HCT116 (cell line): ENCODE measurements around the gene CPNE2. TPM values are rescaled to one million over a fixed set of nuclear protein-coding genes. Genes with fewer than 3 reads are reported as not detected.
"Not testable (repeated sequence)": the region's sequence is repeated elsewhere in the genome, so short reads cannot be mapped to it uniquely, and the experiment has no call there.

Experiments
- ATAC-seq: fragments of 200-7000 bp; cut with Tn5 transposase; 2 replicates; pipeline ENCODE4 v1.9.1; 2020; ENCODE audit warnings: mild to moderate bottlenecking, moderate library complexity
- BruUV-seq: library from RNA; stranded (reverse); fragments of 400-500 nt; replicated peaks from 2 replicates; lab custom pipeline; 2021; lab: Mats Ljungman, UMichigan
- CTCF ChIA-PET: fragments of 300-600 bp; sonication (Branson Sonifier 250); formaldehyde crosslinking; loops from one replicate; lab custom pipeline; 2021; ENCODE audit warnings: antibody characterized with exemption; lab: Charles Lee
- POLR2A ChIA-PET: fragments of 300-600, 350-600 bp; sonication (Branson Sonifier 250); formaldehyde crosslinking; loops from one replicate; lab custom pipeline; 2021; ENCODE audit warnings: antibody characterized with exemption; lab: Charles Lee
- RAD21 ChIA-PET, 2 experiments: fragments of 300-600 bp; sonication (Branson Sonifier 250); formaldehyde crosslinking; loops; one replicate each; lab custom pipeline; 2023; ENCODE audit warnings: low total read pairs in 2 of 2; ENCODE audit not compliant: uncharacterized antibody in 2 of 2, unreplicated experiment in 2 of 2, low non-redundant PET in 1 of 2; lab: Charles Lee
- DNase-seq: peaks from one replicate; pipeline ENCODE4 v3.0.0-alpha.2; 2010; ENCODE audit warnings: low read depth, low spot score
- H2AFZ ChIP-seq: fragments of 200-600 bp; shearing (Covaris generic), sonication (generic); 2 replicates; pipeline ENCODE4 v1.6.1; 2017; ENCODE audit warnings: low read depth, mixed run types, mixed read lengths, antibody characterized with exemption, low read length; ENCODE audit not compliant: poor library complexity, severe bottlenecking
- H3K27ac ChIP-seq: 2 replicates; pipeline ENCODE4 v1.5.1; 2012; ENCODE audit warnings: low read depth, low read length
- H3K27me3 ChIP-seq: fragments of 200-600 bp; sonication (generic); 2 replicates; pipeline ENCODE4 v1.6.1; 2016; ENCODE audit warnings: mixed run types, low read length, mixed read lengths; ENCODE audit not compliant: insufficient read depth
- H3K36me3 ChIP-seq, 2 experiments: fragments of 200-500 bp in 1 of 2; fragments of 200-600 bp in 1 of 2; sonication (Bioruptor generic) in 1 of 2; sonication (generic) in 1 of 2; 2 replicates each; pipeline versions ENCODE4 v1.5.1 to v1.6.1; 2014 to 2016; ENCODE audit warnings: low read length in 2 of 2, inconsistent platforms in 1 of 2, mixed read lengths in 1 of 2, mixed run types in 1 of 2; ENCODE audit not compliant: insufficient read depth in 2 of 2, control insufficient read depth in 1 of 2
- H3K4me1 ChIP-seq, 2 experiments: fragments of 200-600 bp in 1 of 2; sonication (generic) in 1 of 2; 2 replicates each; pipeline versions ENCODE4 v1.5.1 to v1.6.1; 2012 to 2017; ENCODE audit warnings: low read length in 2 of 2, inconsistent platforms in 1 of 2, mild to moderate bottlenecking in 1 of 2, mixed read lengths in 1 of 2, mixed run types in 1 of 2, moderate library complexity in 1 of 2; ENCODE audit not compliant: insufficient read depth in 2 of 2, control insufficient read depth in 1 of 2
- H3K4me2 ChIP-seq: fragments of 200-600 bp; sonication (generic); 2 replicates; pipeline ENCODE4 v1.6.1; 2017; ENCODE audit warnings: mixed run types, low read length, mixed read lengths
- H3K4me3 ChIP-seq, 2 experiments: fragments of 200-600 bp in 1 of 2; sonication (generic) in 1 of 2; replicated peaks in 1 of 2; 2 replicates each; pipeline ENCODE4 v1.5.1; 2011 to 2016; ENCODE audit warnings: low read length in 2 of 2, control low read depth in 1 of 2, low read depth in 1 of 2, mild to moderate bottlenecking in 1 of 2, mixed read lengths in 1 of 2, mixed run types in 1 of 2
- H3K79me2 ChIP-seq: fragments of 200-600 bp; sonication (generic); 2 replicates; pipeline ENCODE4 v1.6.1; 2017; ENCODE audit warnings: mild to moderate bottlenecking, mixed run types, low read length, moderate library complexity, mixed read lengths; ENCODE audit not compliant: insufficient read depth
- H3K9ac ChIP-seq: fragments of 200-600 bp; sonication (generic); 2 replicates; pipeline ENCODE4 v1.6.1; 2016; ENCODE audit warnings: low read length, mixed read lengths
- H3K9me2 ChIP-seq: fragments of 200-600 bp; sonication (generic), shearing (Covaris generic); 2 replicates; pipeline ENCODE4 v1.6.1; 2017; ENCODE audit warnings: mixed run types, mild to moderate bottlenecking, moderate library complexity; ENCODE audit not compliant: insufficient read depth
- H3K9me3 ChIP-seq, 2 experiments: fragments of 200-500 bp in 1 of 2; fragments of 200-600 bp in 1 of 2; sonication (Bioruptor generic) in 1 of 2; sonication (generic) in 1 of 2; 2 replicates each; pipeline ENCODE4 v1.6.1; 2014 to 2017; ENCODE audit warnings: low read length in 2 of 2, mixed read lengths in 2 of 2, inconsistent platforms in 1 of 2, low read depth in 1 of 2, mild to moderate bottlenecking in 1 of 2, mixed run types in 1 of 2, moderate library complexity in 1 of 2; ENCODE audit not compliant: control insufficient read depth in 1 of 2, insufficient read depth in 1 of 2
- H4K20me1 ChIP-seq: fragments of 200-600 bp; sonication (generic), shearing (Covaris generic); 2 replicates; pipeline ENCODE4 v1.6.1; 2017; ENCODE audit warnings: mixed run types, mild to moderate bottlenecking, moderate library complexity; ENCODE audit not compliant: insufficient read depth
- CBX3 ChIP-seq: IDR thresholded peaks from 2 replicates; pipeline ENCODE4 v1.6.1; 2012; ENCODE audit warnings: low read depth
- CEBPB ChIP-seq: IDR thresholded peaks from 2 replicates; pipeline ENCODE4 v1.6.1; 2012; ENCODE audit warnings: low read depth
- EGR1 ChIP-seq: IDR thresholded peaks from 2 replicates; pipeline ENCODE4 v1.6.1; 2012; ENCODE audit warnings: low read depth
- ELF1 ChIP-seq: IDR thresholded peaks from 2 replicates; pipeline ENCODE4 v1.6.1; 2012; ENCODE audit warnings: low read depth, borderline replicate concordance
- EZH2 ChIP-seq: fragments of 200-600 bp; sonication (generic); IDR thresholded peaks from 2 replicates; pipeline ENCODE4 v1.6.1; 2017; ENCODE audit warnings: antibody characterized with exemption, mixed run types
- JUND ChIP-seq: IDR thresholded peaks from 2 replicates; pipeline ENCODE4 v1.6.1; 2012
- MAX ChIP-seq: IDR thresholded peaks from 2 replicates; pipeline ENCODE4 v1.6.1; 2012
- POLR2AphosphoS5 ChIP-seq: IDR thresholded peaks from 2 replicates; pipeline ENCODE4 v1.6.1; 2011; ENCODE audit warnings: mild to moderate bottlenecking, low read depth, low read length, moderate library complexity
- RAD21 ChIP-seq: IDR thresholded peaks from 2 replicates; pipeline ENCODE4 v1.6.1; 2012; ENCODE audit warnings: low read depth, mild to moderate bottlenecking
- YY1 ChIP-seq: IDR thresholded peaks from 2 replicates; pipeline ENCODE4 v1.6.1; 2011; ENCODE audit warnings: low read length, low read depth, moderate library complexity, mild to moderate bottlenecking; ENCODE audit not compliant: insufficient replicate concordance; ENCODE audit errors: extremely low read depth
- ZBTB33 ChIP-seq: IDR thresholded peaks from 2 replicates; pipeline ENCODE4 v1.6.1; 2011; ENCODE audit warnings: mild to moderate bottlenecking, low read length, moderate library complexity; ENCODE audit not compliant: insufficient replicate concordance; ENCODE audit errors: extremely low read depth
- ZFX ChIP-seq: fragments of 450-650 bp; IDR thresholded peaks from 2 replicates; pipeline ENCODE4 v1.6.1; 2017
- ZNF274 ChIP-seq: fragments of 200-500 bp; sonication (Bioruptor generic); IDR thresholded peaks from 2 replicates; pipeline ENCODE4 v1.6.1; 2014; ENCODE audit warnings: mild to moderate bottlenecking, low read depth, low read length, inconsistent platforms
- intact Hi-C: fragments of 100-400 bp; cut with micrococcal nuclease; formaldehyde crosslinking; loops from 2 replicates; pipeline ENCODE4 v1.10.0; 2022
- total RNA-seq: library from RNA; stranded (reverse); gene quantifications from one replicate; pipeline ENCODE4 v1.2.1, GENCODE V29; 2021; ENCODE audit not compliant: unreplicated experiment

The CPNE2 gene
- total RNA-seq, 1 experiment from 2014 or later: 31.2 TPM

- DNase-seq, ATAC-seq, H3K36me3 ChIP-seq, H3K27me3 ChIP-seq, H2AFZ ChIP-seq, H3K9me3 ChIP-seq, H4K20me1 ChIP-seq, RAD21 ChIA-PET, H3K9me2 ChIP-seq, POLR2A ChIA-PET, BruUV-seq: not testable (repeated sequence)
- H3K27ac ChIP-seq: peak overlapping the region; percentile 66
- CTCF ChIA-PET: interaction anchor here (1.1 kb wide), 1 partner anchor 96 kb away, joined by 3 read pairs; the partner anchor contains the start of gene CPNE2
- intact Hi-C loops: loop anchor here (10.0 kb wide), 1 partner anchor 107 kb away; no protein-coding TSS in a partner anchor
- H3K9ac ChIP-seq: peak overlapping the region; percentile 87
- H3K4me2 ChIP-seq: peak overlapping the region; percentile 88
- peaks cover 18 to 23% of the 10 kb centered on the region in 2 experiments for H3K4me1 ChIP-seq
- peaks cover 85% of the 10 kb centered on the region for H3K79me2 ChIP-seq
- H3K4me3 ChIP-seq: peak overlapping the region; percentile 96
These were observed 95.7 kb downstream of the CPNE2 start for GRCh38 chr16:57187902-57188710.

GRCh38 chr16:57188711-57189002, 96.3 kb downstream of the CPNE2 start:
- no peak overlapping the region for H3K4me3 ChIP-seq
- H3K9me2 ChIP-seq: no peaks in the 10 kb centered on the region
- ChIA-PET CTCF (no interaction called here), RAD21 (no interaction called here), POLR2A (no interaction called here)
- intact Hi-C loops: loop anchor here (10.0 kb wide), 1 partner anchor 106 kb away; no protein-coding TSS in a partner anchor
- no peaks in the 10 kb centered on the region for H3K27me3 ChIP-seq
- TF ChIP-seq MAX: no peak
- no peak for TF ChIP-seq POLR2AphosphoS5
- no peak for TF ChIP-seq RAD21
- TF ChIP-seq ELF1: no peak
- TF ChIP-seq YY1: no peak
- TF ChIP-seq EGR1: no peak
- TF ChIP-seq CBX3: no peak
- TF ChIP-seq ZBTB33: no peak
- TF ChIP-seq ZFX: no peak
- TF ChIP-seq ZNF274: no peak
- TF ChIP-seq EZH2: no peak
- no peak for TF ChIP-seq CEBPB
- no peak for TF ChIP-seq JUND
- H3K79me2 ChIP-seq: peaks cover 84% of the 10 kb centered on the region
- no peaks in the 10 kb centered on the region for H3K9me3 ChIP-seq
- H3K9ac ChIP-seq: no peak overlapping the region
- ATAC-seq: no peak
- H3K4me1 ChIP-seq: peaks cover 20 to 29% of the 10 kb centered on the region in 2 experiments
- H2AFZ ChIP-seq: no peak overlapping the region
- H4K20me1 ChIP-seq: no peaks in the 10 kb centered on the region
- DNase-seq: no peak
- no peak overlapping the region for H3K27ac ChIP-seq
- H3K36me3 ChIP-seq: no peaks in the 10 kb centered on the region
- no peak overlapping the region for H3K4me2 ChIP-seq
- BruUV-seq: no TSS peak

- Histone ChIP-seq H3K4me1 (peaks cover 25 to 30% of the 10 kb centered on the region in 2 experiments), H3K79me2 (peaks cover 81% of the 10 kb centered on the region)
- H3K9me2 ChIP-seq, H4K20me1 ChIP-seq, ATAC-seq, H3K27me3 ChIP-seq, BruUV-seq, H3K36me3 ChIP-seq, H3K4me3 ChIP-seq, CTCF ChIA-PET, POLR2A ChIA-PET, DNase-seq, H3K9ac ChIP-seq, H2AFZ ChIP-seq, H3K27ac ChIP-seq, H3K4me2 ChIP-seq, H3K9me3 ChIP-seq, RAD21 ChIA-PET: not testable (repeated sequence)
- intact Hi-C loops: loop anchor here (10.0 kb wide), 1 partner anchor 105 kb away; no protein-coding TSS in a partner anchor
These were observed 97.1 kb downstream of the CPNE2 start for GRCh38 chr16:57189527-57189926.
